H1 (cell line): ENCODE results near the gene CTTNBP2NL. TPM values are rescaled to one million over a fixed set of nuclear protein-coding genes. Genes with fewer than 3 reads are reported as not detected.

Experiments used
- CEBPB ChIP-seq: IDR thresholded peaks from 2 replicates; pipeline ENCODE4 v1.6.1; 2012; ENCODE audit warnings: low read depth, low read length
- SAP30 ChIP-seq: fragments of 300-600 bp; sonication (generic); IDR thresholded peaks from 2 replicates; pipeline ENCODE4 v1.7.1; 2012; ENCODE audit warnings: low read length, moderate library complexity, mild to moderate bottlenecking, inconsistent platforms; ENCODE audit not compliant: insufficient read depth, insufficient replicate concordance
- TAF1 ChIP-seq: IDR thresholded peaks from 2 replicates; pipeline ENCODE4 v1.6.1; 2011; ENCODE audit warnings: mild to moderate bottlenecking, low read depth, low read length
- polyA plus RNA-seq, 7 experiments: library from polyadenylated mRNA; depleted of rRNA in 3 of 7; stranded (reverse) in 5 of 7; unstranded in 2 of 7; fragments of >200 nt in 5 of 7; fragments of 200-250 nt in 2 of 7; gene quantifications; 1 replicate in 5 of 7; 2 replicates in 1 of 7; 4 replicates in 1 of 7; pipeline versions ENCODE4 v1.2.1 to v1.2.3, GENCODE V29; 2011 to 2013; ENCODE audit warnings: missing spikeins in 2 of 7, mixed read lengths in 2 of 7
- total RNA-seq: library from RNA; stranded (reverse); fragmentation: NEBNext Ultra II Directional; extraction: Animal tissue kit (Norgen Biotek cat#: 25700); gene quantifications from 2 replicates; pipeline ENCODE4 v1.2.1, GENCODE V29; 2021

The CTTNBP2NL gene
- total and polyA plus RNA-seq, 2 of the 8 experiments (the other 6 are each of a cell fraction or from before 2014, with no cell fraction given), result 6.4 to 35.1 TPM

DNA sequence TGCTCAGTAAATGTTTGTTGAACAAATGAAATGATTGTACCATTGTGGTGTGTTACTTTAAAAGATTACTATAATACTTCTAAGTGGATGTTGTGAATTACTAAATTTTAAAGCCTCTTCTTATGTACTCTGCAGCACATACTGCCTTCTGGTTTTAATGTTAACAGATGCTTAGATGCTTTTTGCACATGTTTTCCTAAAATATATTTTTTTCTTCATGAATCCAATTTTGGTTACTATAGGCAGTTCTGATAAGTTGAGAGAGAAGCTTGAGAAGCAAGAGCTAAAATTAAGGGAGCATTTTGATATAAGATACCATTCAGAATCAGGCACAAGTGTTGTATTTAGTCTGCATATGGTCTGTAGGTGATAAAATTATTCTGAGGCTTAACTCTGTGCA lies 21.3 kb downstream of the CTTNBP2NL start (continued):
- no peak for TF ChIP-seq SAP30
- no peak for TF ChIP-seq TAF1
- TF ChIP-seq CEBPB, result no peak
